ENCODE measurements around the gene TMEM132D.

Gene TMEM132D

GRCh38 chr12:129825316-129825715 lies 78.5 kb downstream of the TMEM132D start:
- DNase-seq, result no peak

- DNase-seq, result peak; percentile 28
Observed at GRCh38 chr12:129821964-129822363, 81.9 kb downstream of the TMEM132D start.

GRCh38 chr12:129819391-129819790 lies 84.4 kb downstream of the TMEM132D start:
- peak; percentile 45 for DNase-seq

- no peak for DNase-seq
Observed at GRCh38 chr12:129815846-129816245, 88.0 kb downstream of the TMEM132D start.

GRCh38 chr12:129811963-129812362 lies 91.9 kb downstream of the TMEM132D start:
- no peak for DNase-seq

- DNase-seq, result no peak
Observed at GRCh38 chr12:129807136-129807535, 96.7 kb downstream of the TMEM132D start.

GRCh38 chr12:129791396-129791795 lies 112.4 kb downstream of the TMEM132D start:
- DNase-seq, result no peak

- no peak for DNase-seq
Observed at GRCh38 chr12:129790930-129791329, 112.9 kb downstream of the TMEM132D start.

- DNase-seq, result no peak
Observed at GRCh38 chr12:129790331-129790730, 113.5 kb downstream of the TMEM132D start.

GRCh38 chr12:129789921-129790320 lies 113.9 kb downstream of the TMEM132D start:
- no peak for DNase-seq

- no peak for DNase-seq
Observed at GRCh38 chr12:129788506-129789084, 115.2 kb downstream of the TMEM132D start.

- no peak for DNase-seq
Observed at GRCh38 chr12:129779989-129780388, 123.8 kb downstream of the TMEM132D start.

GRCh38 chr12:129779033-129779432 lies 124.8 kb downstream of the TMEM132D start:
- no peak for DNase-seq

GRCh38 chr12:129776977-129777667 lies 126.7 kb downstream of the TMEM132D start:
- no peak for DNase-seq

- DNase-seq, result peak; percentile 81
Observed at GRCh38 chr12:129772501-129773493, 131.0 kb downstream of the TMEM132D start.

GRCh38 chr12:129771238-129771637 lies 132.6 kb downstream of the TMEM132D start:
- peak; percentile 64 for DNase-seq

GRCh38 chr12:129765719-129766118 lies 138.1 kb downstream of the TMEM132D start:
- DNase-seq, result no peak

GRCh38 chr12:129762436-129762835 lies 141.4 kb downstream of the TMEM132D start:
- DNase-seq, result no peak

- DNase-seq, result no peak
Observed at GRCh38 chr12:129753586-129753985, 150.2 kb downstream of the TMEM132D start.

- no peak for DNase-seq
Observed at GRCh38 chr12:129750421-129750820, 153.4 kb downstream of the TMEM132D start.

- no peak for DNase-seq
Observed at GRCh38 chr12:129746318-129746717, 157.5 kb downstream of the TMEM132D start.

- no peak for DNase-seq
Observed at GRCh38 chr12:129729170-129729569, 174.7 kb downstream of the TMEM132D start.

GRCh38 chr12:129727100-129727499 lies 176.7 kb downstream of the TMEM132D start:
- no peak for DNase-seq

GRCh38 chr12:129723260-129723659 lies 180.6 kb downstream of the TMEM132D start:
- no peak for DNase-seq

Measured in islet precursor cell (in vitro differentiated cells).